K562 (cell line): ENCODE data around the gene PIGV. TPM values are rescaled to one million over a fixed set of nuclear protein-coding genes. Genes with fewer than 3 reads are reported as not detected.
A peak's percentile ranks its signal among the peaks of the same experiment; 100 is the strongest.

ENCODE experiments used
- ARID3B ChIP-seq: fragments of 250-450 bp; sonication (Bioruptor Pico); IDR thresholded peaks from 2 replicates; pipeline ENCODE4 v1.4.0; 2020; ENCODE audit warnings: borderline replicate concordance
- CREBBP ChIP-seq: IDR thresholded peaks from one replicate; pipeline ENCODE4 v1.6.1; 2012; ENCODE audit warnings: low read depth, mild to moderate bottlenecking, control low read depth, inconsistent platforms, low read length
- DIDO1 ChIP-seq: fragments of 450-650 bp; IDR thresholded peaks from 2 replicates; pipeline ENCODE4 v1.6.1; 2016; ENCODE audit warnings: low read depth, missing biosample characterization, missing genetic modification characterization
- HCFC1 ChIP-seq: IDR thresholded peaks from 2 replicates; pipeline ENCODE4 v1.6.1; 2012; ENCODE audit warnings: low read depth, low read length, improper control_type of control experiment
- HNRNPLL ChIP-seq: fragments of 200-400 bp; formaldehyde crosslinking; IDR thresholded peaks from 2 replicates; pipeline ENCODE4 v1.6.1; 2017; ENCODE audit warnings: low read length, low read depth, mild to moderate bottlenecking; ENCODE audit not compliant: poor library complexity, severe bottlenecking
- LARP7 ChIP-seq: fragments of 450-650 bp; IDR thresholded peaks from 2 replicates; pipeline ENCODE4 v1.6.1; 2016
- MIER1 ChIP-seq: fragments of 450-650 bp; IDR thresholded peaks from 2 replicates; pipeline ENCODE4 v1.6.1; 2016; ENCODE audit warnings: antibody characterized with exemption, mild to moderate bottlenecking, low read depth
- NR1H2 ChIP-seq: sonication (generic); formaldehyde crosslinking; IDR thresholded peaks from 2 replicates; pipeline ENCODE4 v1.4.0; 2020; ENCODE audit warnings: mild to moderate bottlenecking, missing genetic modification reagents
- PHB2 ChIP-seq: fragments of 450-650 bp; IDR thresholded peaks from 2 replicates; pipeline ENCODE4 v1.6.1; 2017; ENCODE audit warnings: low read depth
- RNF2 ChIP-seq: sonication (generic); IDR thresholded peaks from 2 replicates; pipeline ENCODE4 v1.6.1; 2016
- SMARCA5 ChIP-seq: fragments of 450-650 bp; IDR thresholded peaks from 2 replicates; pipeline ENCODE4 v1.6.1; 2016
- SMARCE1 ChIP-seq: fragments of 450-650 bp; IDR thresholded peaks from 2 replicates; pipeline ENCODE4 v1.7.1; 2016; ENCODE audit warnings: mild to moderate bottlenecking
- TAF7 ChIP-seq: fragments of 450-650 bp; IDR thresholded peaks from 2 replicates; pipeline ENCODE4 v1.6.1; 2016; ENCODE audit warnings: missing genetic modification characterization, missing compliant biosample characterization
- TEAD1 ChIP-seq, 2 experiments: fragments of 450-650 bp in 1 of 2; sonication (generic) in 1 of 2; formaldehyde crosslinking; IDR thresholded peaks; 2 replicates each; pipeline versions ENCODE4 v1.4.0 to v1.8.0; 2020 to 2022; ENCODE audit warnings: mild to moderate bottlenecking in 2 of 2, missing genetic modification reagents in 1 of 2
- THAP7 ChIP-seq: fragments of 250-450 bp; sonication (Bioruptor Pico); IDR thresholded peaks from 2 replicates; pipeline ENCODE4 v1.5.0; 2021
- TRIM28 ChIP-seq: fragments of 450-650 bp; IDR thresholded peaks from 2 replicates; pipeline ENCODE4 v1.6.1; 2017
- XRCC5 ChIP-seq: fragments of 200-400 bp; formaldehyde crosslinking; IDR thresholded peaks from 2 replicates; pipeline ENCODE4 v1.6.1; 2017; ENCODE audit warnings: low read depth, mild to moderate bottlenecking, low read length
- ZC3H4 ChIP-seq: sonication (generic); formaldehyde crosslinking; IDR thresholded peaks from 2 replicates; pipeline ENCODE4 v1.9.0; 2021; ENCODE audit warnings: missing genetic modification reagents, borderline replicate concordance
- ZNF175 ChIP-seq: fragments of 200-800 bp; sonication (Bioruptor generic); IDR thresholded peaks from 2 replicates; pipeline ENCODE4 v1.6.1; 2016; ENCODE audit warnings: low read depth, mild to moderate bottlenecking, missing genetic modification characterization, missing compliant biosample characterization
- ZNF253 ChIP-seq: fragments of 250-450 bp; sonication (Bioruptor Pico); conservative IDR thresholded peaks from 2 replicates; pipeline ENCODE4 v1.6.1; 2021; ENCODE audit warnings: mild to moderate bottlenecking
- ZNF561 ChIP-seq: fragments of 450-650 bp; formaldehyde crosslinking; conservative IDR thresholded peaks from 2 replicates; pipeline ENCODE4 v1.4.0; 2020; ENCODE audit warnings: mild to moderate bottlenecking, moderate library complexity
- ZNF639 ChIP-seq, 2 experiments: fragments of 200-800 bp in 1 of 2; sonication (Bioruptor generic) in 1 of 2; sonication (generic) in 1 of 2; formaldehyde crosslinking in 1 of 2; IDR thresholded peaks in 1 of 2; conservative IDR thresholded peaks in 1 of 2; 2 replicates each; pipeline versions ENCODE4 v1.5.0 to v1.6.1; 2016 to 2020; ENCODE audit warnings: missing compliant biosample characterization in 1 of 2, missing genetic modification characterization in 1 of 2, missing genetic modification reagents in 1 of 2
- ZNF77 ChIP-seq: fragments of 250-450 bp; sonication (Bioruptor Pico); IDR thresholded peaks from 2 replicates; pipeline ENCODE4 v1.5.0; 2020
- polyA plus RNA-seq, 8 experiments: library from polyadenylated mRNA; depleted of rRNA in 4 of 8; stranded (reverse) in 5 of 8; unstranded in 3 of 8; fragments of >200 nt; fragmentation: Nextera tagmentation in 2 of 8; fragmentation: Illumina TruSeq in 1 of 8; extraction: Ambion mirVana in 2 of 8; extraction: Trizol in 1 of 8; gene quantifications; 2 replicates each; pipeline versions ENCODE4 v1.2.1 to v1.2.3, GENCODE V29; 2011 to 2014; ENCODE audit warnings: inconsistent platforms in 1 of 8, missing spikeins in 1 of 8
- total RNA-seq, 7 experiments: library from RNA; depleted of rRNA in 6 of 7; stranded (reverse); fragments of >200 nt in 6 of 7; fragmentation: Illumina TruSeq in 2 of 7; extraction: Trizol in 2 of 7; gene quantifications; 2 replicates each; pipeline versions ENCODE4 v1.2.1 to v1.2.3, GENCODE V29; 2011 to 2021; ENCODE audit warnings: low replicate concordance in 1 of 7
- TF ChIP-seq, protein P1 (sequence below): sonication (generic); formaldehyde crosslinking; IDR thresholded peaks from 2 replicates; pipeline ENCODE4 v1.9.0; 2022; ENCODE audit warnings: mild to moderate bottlenecking, missing genetic modification reagents
- TF ChIP-seq, protein P2 (sequence below): fragments of 250-450 bp; sonication (Bioruptor Pico); IDR thresholded peaks from 2 replicates; pipeline ENCODE4 v1.5.0; 2020; ENCODE audit warnings: mild to moderate bottlenecking

The PIGV gene
- total and polyA plus RNA-seq, 9 of the 15 experiments (the other 6 are each of a cell fraction or from before 2014, with no cell fraction given): 8.4 to 21.8 (median 11.7) TPM

GRCh38 chr1:26788515-26788785, 700 bp downstream of the PIGV start (continued):
- TF ChIP-seq TAF7 (tag): no peak
- TF ChIP-seq TEAD1 (CRISPR knock-in tag; IDR thresholded peaks at IDR 0.05): 0 out of 4 replicates have a peak, but pooled peaks of 1 of the 2 experiments have one; percentile 26
- TF ChIP-seq MIER1: no peak
- TF ChIP-seq, protein P1, sequence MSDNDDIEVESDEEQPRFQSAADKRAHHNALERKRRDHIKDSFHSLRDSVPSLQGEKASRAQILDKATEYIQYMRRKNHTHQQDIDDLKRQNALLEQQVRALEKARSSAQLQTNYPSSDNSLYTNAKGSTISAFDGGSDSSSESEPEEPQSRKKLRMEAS: 0 out of 2 replicates have a peak, but pooled peaks have one; percentile 4
- TF ChIP-seq DIDO1 (tag): no peak
- TF ChIP-seq ZNF561: no peak
- no peak for TF ChIP-seq ZNF253 (CRISPR knock-in tag)
- TF ChIP-seq HCFC1: no peak
- no peak for TF ChIP-seq ZNF175 (CRISPR knock-in tag)
- no peak for TF ChIP-seq NR1H2 (CRISPR knock-in tag)
- TF ChIP-seq, protein P2, sequence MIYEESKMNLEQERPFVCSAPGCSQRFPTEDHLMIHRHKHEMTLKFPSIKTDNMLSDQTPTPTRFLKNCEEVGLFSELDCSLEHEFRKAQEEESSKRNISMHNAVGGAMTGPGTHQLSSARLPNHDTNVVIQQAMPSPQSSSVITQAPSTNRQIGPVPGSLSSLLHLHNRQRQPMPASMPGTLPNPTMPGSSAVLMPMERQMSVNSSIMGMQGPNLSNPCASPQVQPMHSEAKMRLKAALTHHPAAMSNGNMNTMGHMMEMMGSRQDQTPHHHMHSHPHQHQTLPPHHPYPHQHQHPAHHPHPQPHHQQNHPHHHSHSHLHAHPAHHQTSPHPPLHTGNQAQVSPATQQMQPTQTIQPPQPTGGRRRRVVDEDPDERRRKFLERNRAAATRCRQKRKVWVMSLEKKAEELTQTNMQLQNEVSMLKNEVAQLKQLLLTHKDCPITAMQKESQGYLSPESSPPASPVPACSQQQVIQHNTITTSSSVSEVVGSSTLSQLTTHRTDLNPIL: no peak
- TF ChIP-seq LARP7: no peak
- no peak for TF ChIP-seq ARID3B
- no peak for TF ChIP-seq ZNF639 (CRISPR knock-in tag; conservative IDR thresholded peaks at IDR 0.05 in 1 of 2, IDR thresholded peaks at IDR 0.05 in 1 of 2)
- no peak for TF ChIP-seq SMARCE1
- no peak for TF ChIP-seq CREBBP
- no peak for TF ChIP-seq THAP7 (CRISPR knock-in tag)
- 0 out of 2 replicates have a peak, but pooled peaks have one; percentile 10 for TF ChIP-seq SMARCA5
- no peak for TF ChIP-seq ZNF77
- TF ChIP-seq XRCC5: no peak
- no peak for TF ChIP-seq TRIM28
- no peak for TF ChIP-seq PHB2
- TF ChIP-seq HNRNPLL: no peak
- TF ChIP-seq ZC3H4 (CRISPR knock-in tag): peak; percentile 68; the same call in 1 of the 2 replicates
- no peak for TF ChIP-seq RNF2
